Retina (tissue), 1 donor: Measurements from ENCODE around the gene RBP5.

Source experiments
- DNase-seq: peaks from one replicate; pipeline ENCODE4 v3.0.0-alpha.2; 2016

RBP5 gene

DNA sequence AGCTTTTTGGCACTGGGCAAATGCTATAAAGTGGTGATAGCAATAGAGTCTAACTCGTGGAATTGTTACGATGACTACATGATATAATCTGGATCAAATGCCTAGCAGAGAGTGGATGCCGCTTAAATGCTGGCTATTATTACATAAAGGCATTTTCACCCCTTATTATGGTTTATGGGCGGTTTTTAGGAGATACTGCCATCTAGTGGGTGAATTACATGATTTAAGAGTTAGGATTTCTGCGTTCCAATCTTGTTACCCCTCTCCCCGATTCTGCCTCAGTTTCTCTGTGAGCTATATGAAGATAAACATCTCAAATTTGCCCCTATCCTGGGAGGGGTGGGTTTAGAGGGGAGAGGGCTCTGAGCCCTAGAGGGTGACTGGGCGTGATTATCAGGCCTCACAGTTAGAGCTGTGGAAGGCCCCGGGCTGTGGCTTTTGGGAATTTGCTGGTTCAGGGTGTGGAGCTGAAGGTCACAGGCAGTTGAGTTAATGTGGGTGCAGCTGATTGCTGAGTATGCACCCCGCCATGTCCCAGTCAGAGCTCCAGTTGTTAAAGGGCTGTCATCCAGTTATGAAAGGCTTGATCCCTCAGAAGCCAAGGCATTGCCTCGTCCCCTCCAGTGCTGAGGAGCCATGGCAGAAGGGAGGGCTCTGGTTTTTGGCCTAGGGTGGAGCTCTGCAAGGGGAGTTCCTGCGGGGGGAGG lies 15.9 kb upstream of the RBP5 start:
- DNase-seq = no peak

DNA sequence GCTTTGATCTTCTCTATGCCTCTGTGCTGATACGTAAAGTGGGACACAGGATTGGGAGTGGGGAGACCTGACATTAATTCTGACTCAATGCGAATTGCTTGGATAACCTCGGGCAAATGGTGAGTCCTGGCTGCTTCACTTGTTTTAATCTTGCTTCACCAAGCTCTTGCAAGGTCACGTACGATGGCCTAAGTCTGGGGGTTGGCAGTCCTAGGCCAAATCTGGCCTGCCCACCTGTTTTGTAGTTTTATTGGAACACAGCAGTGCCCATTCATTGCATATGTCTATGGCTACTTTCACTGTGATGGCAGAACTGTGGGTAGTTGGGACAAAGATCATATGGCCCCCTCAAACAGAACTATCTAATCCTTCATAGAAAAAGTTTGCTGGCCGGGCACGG lies 14.9 kb upstream of the RBP5 start:
- no peak for DNase-seq

GRCh38 chr12:7142809-7143465 lies 14.2 kb upstream of the RBP5 start:
- no peak for DNase-seq

DNA sequence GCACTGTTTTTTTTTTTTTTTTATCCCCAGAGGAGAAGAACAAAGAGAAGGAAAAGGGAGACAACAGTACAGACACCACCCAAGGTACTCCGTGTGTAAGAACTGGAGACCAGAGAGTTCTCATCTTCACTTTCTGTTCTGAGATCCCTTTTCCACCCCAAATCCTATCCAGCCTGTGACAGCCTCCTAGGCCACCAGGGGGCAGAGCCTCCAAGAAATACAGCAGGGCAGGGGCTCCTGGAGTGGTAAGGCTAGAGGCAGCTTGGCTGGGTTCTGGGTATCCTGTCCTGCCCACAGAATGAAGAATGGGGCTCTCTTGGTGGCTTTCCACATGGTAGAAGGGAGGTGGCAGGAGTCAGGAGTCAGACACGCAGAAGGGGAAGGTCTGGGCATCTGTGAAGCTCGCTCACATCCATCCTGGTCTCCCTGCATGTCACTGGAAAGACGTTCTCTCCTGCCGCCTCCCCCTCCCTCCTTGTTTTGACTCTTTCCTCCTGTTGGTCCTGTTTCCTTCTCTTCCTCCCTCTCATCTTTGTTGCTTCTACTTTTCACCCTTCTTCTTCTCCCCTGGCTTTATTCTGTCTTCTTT lies 13.5 kb upstream of the RBP5 start:
- DNase-seq = peak; percentile 32

- DNase-seq = no peak
Observed at GRCh38 chr12:7141351-7142005, 12.8 kb upstream of the RBP5 start.

- DNase-seq = no peak
Observed at GRCh38 chr12:7139200-7139599, 10.5 kb upstream of the RBP5 start.

GRCh38 chr12:7137908-7138307 lies 9.2 kb upstream of the RBP5 start:
- DNase-seq = no peak

DNA sequence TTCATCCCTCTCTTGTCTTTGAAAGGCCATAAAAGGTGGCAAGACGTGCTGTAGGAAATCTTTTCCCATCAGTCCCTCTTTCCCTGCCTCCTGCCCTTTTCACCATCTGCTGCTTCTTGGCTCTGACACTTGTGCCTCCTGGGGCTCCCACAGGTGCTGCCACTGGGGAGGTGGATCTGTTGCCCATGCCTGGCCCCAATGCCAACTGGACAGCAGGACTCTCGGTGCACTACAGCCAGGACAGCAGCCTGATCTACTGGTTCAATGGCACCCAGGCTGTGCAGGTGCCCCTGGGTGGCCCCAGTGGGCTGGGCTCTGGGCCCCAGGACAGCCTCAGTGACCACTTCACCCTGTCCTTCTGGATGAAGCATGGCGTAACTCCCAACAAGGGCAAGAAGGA lies 8.0 kb upstream of the RBP5 start:
- no peak for DNase-seq

DNA sequence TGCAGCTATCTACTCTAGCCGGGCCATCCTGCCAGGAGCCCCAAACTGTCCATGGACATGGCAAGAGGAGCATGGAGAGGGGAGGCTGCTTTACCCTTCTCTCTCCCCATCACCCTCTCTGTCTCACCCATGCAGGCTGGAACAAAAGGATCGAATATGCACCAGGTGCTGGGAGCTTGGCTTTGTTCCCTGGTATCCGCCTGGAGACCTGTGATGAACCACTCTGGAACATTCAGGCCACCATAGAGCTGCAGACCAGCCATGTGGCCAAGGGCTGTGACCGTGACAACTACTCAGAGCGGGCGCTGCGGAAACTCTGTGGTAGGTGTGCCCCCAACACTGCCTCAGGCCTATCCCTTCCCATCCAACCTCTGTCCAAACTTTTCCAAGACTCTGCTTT lies 7.4 kb upstream of the RBP5 start:
- no peak for DNase-seq

- no peak for DNase-seq
Observed at GRCh38 chr12:7134396-7135166, 5.9 kb upstream of the RBP5 start.

- DNase-seq = peak; percentile 24
Observed at GRCh38 chr12:7131502-7131866, 2.8 kb upstream of the RBP5 start.

DNA sequence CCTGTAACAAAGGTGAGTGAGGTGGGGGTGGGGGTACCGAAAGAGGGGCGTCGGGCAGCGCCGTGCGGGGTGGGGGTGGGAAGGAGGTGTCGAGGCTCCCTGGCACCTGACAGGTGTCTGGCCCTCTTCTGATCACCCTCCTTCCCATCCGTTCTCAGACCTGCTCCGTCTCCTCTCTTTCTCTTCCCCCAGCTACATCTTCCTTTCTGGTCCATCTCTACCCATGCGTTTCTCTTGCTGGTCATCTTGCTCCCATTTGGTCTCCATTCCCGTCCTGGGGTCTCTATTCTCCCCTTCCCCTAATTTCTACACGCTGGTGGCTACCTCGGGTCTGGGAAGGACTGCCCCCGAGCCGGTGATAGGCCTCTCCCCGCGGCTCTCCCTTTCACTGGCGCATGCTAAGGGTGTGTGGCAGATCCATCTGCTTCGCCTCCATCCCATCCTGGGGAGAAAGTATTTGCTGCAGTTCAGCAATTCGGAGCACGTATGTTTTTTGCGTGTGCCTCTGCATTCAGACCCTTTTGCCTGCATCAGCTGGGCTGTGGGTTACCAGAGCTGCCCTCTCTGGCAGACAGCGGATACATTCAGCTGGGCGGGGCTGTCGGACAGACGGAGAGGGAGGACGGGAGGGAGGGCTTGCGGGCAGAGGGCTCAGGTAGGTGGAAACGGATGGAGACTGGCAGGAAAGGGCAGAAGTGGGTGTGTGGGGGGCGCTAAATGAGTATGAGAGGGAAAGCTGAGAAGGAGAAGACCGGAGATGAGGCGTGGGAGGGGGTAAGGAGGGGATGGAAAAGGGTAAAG lies 2.2 kb upstream of the RBP5 start:
- DNase-seq = peak; percentile 64

DNA sequence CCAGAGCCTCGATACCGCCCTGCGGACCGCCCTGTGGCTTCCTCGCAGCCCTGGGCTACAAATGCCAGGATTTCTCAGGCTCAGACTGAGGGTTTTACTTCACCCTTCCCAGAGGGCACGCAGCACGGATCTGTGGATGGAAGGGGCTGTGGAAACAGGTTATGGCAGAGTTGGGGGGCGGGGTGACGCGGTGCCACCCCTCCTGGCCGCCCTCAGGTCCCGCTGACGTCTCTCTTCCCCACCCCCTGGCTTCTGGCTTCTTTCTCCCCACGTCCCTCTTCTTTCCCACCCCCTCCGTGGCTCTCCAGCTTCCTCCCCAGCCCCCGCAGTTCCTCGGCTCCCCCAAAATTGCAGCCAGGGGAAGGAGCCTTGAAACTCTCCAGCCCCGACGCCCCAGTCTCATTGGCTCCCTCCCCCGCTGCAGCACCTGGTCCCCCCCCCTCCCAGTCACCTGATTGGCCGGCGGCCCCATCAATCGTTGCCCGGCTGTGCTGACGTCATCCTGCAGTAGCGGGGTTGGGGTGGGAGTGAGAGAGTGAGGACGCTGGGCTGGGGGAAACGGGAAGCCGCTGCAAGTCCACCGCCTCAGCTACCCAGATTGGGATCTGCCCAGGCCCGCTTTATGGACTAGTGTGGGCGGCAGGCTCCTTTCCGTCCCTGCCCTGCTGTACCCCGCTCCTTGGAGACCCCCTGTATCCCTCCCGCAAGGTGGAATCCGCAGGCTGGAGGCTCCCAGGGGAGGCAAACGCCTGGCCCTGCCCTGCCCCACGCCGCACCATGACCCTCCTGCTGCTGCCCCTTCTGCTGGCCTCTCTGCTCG lies 1.4 kb upstream of the RBP5 start, which contains the start of gene CLSTN3:
CLSTN3 (plus strand) TSS at position 500 of the 820 bp plus-strand sequence; CDS start at position 778, 278 bp downstream.
- DNase-seq = peak; percentile 87

GRCh38 chr12:7129287-7129871 lies 690 bp upstream of the RBP5 start:
- DNase-seq = no peak

DNA sequence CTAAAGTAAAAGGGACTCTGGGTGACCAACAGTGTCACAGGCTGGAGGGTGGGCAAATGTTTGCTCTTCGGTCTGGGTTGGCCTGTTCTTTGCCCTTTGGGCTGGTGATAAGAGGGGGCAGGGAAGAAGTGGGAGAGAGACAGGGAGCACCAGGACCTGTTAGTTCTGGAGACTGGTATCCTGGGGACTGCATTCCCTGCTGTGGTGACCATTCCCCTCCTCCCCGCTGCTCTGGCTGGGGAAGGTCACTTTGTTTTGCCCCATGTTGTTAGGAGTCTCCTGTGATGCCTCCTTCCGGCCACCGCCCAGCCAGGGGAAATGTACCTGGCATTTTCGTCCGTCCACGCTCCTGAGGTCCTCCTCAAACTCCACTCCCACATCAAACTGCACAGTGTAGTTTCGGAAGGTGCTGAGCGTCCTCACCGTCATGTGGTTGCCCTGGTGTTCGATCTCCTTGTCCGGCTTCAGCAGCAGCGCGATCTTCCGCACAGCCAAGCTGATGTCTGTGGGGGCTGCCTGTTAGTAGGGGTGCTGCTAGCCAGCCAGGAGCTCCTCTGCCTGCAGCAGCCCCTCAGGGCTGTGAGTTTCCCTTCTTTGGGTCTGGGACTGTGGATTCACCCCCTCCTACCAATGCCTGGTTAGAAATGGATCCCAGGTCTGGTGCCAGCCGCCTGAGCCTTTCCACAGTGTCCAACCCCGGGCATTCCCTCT lies 618 bp downstream of the RBP5 start:
- DNase-seq = no peak

GRCh38 chr12:7125632-7126227 lies 3.0 kb downstream of the RBP5 start:
- no peak for DNase-seq

DNA sequence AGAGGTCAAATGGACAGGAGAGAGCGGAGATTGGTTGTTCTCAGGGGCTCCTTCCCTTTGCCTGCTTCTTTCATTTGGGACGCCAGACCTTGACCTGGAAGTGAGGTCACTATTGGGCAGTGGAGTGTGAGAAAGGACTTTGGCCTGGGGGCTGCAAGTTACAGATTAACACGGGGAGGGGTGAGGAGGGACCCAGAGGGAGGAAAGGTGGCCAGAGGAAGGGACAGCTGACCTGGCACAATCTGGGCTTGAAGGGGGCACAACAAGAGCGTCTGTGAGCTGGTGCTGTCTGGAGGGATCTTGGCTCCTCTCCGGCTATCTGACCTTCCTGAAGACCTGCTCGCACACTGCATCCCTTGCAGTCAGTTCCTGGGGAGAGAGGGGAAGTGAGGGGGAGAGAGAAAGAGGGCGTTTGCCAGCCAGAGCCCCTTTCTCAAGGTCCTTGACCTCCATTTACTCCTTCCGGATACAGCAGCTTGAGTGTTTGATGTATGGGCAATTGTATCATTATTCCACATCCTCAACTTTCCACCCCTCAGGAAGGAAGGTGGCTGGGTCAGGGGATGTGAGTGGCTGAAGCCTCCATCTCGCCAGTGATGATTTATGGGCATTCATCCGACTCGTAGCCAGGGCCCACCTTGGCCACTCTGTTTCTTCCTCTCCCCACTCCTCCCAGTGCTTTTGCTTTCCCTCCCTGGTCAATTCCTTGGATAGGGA lies 4.7 kb downstream of the RBP5 start:
- DNase-seq = no peak

- DNase-seq = no peak
Observed at GRCh38 chr12:7122811-7123769, 5.6 kb downstream of the RBP5 start.
